Measurements from ENCODE around the gene MB21D2. TPM values are rescaled to one million over a fixed set of nuclear protein-coding genes. Genes with fewer than 3 reads are reported as not detected.
"Not testable (repeated sequence)": the region's sequence is repeated elsewhere in the genome, so short reads cannot be mapped to it uniquely, and the experiment has no call there.

MB21D2 gene
- total RNA-seq, 1 experiment from 2014 or later: 22.5 TPM

DNA sequence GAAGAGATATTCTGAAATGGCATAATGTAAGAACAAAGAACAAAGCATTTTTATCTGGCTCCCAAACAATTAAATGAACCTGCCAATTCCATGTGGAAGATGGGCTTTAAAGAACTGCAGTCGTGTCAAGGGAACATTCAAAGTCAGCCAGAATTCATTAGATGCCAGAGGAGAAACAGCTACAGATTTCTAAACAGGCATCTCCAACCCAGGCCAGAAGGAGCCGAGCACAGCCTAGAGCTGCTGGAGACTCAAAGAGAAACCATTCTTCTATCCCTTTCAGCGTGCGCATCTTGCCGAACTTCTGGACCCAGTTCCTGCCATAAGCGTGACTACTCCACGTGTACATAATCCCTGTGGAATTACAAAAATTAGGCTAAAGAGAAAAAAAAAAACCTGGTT, 60.4 kb downstream of the MB21D2 start:
- peaks cover 5% of the 10 kb centered on the region for H3K4me1 ChIP-seq (replicated peaks)
- H3K36me3 ChIP-seq: no peaks in the 10 kb centered on the region
- H3K9me3 ChIP-seq (replicated peaks): no peaks in the 10 kb centered on the region
- no peak for DNase-seq (ENCODE audit: low read depth in 1 of 2, low spot score in 2 of 2)
- no peak overlapping the region for H3K27ac ChIP-seq
- no peak overlapping the region for H3K4me3 ChIP-seq
- no peaks in the 10 kb centered on the region for H3K27me3 ChIP-seq (replicated peaks)

DNA sequence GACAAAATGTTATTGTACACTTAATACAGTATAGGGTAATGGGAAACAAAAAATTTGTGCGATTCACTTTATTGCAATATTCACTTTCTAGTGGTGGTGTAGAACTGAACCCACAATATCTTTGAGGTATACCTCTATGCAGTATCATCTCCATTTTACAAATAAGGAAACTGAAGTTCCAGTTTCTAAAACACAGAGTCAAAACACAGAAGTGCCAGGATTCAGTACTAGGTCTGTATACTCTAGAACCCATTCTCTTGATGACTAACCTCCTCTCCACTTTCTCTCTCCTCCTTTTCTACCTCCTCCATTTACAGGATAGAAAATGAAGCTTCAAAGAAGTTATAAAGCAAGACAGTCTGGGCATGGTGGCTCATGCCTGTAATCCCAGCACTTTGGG, 62.2 kb downstream of the MB21D2 start:
- Histone ChIP-seq H3K9me3 (replicated peaks) (no peaks in the 10 kb centered on the region), H3K4me1 (replicated peaks) (peaks cover 22% of the 10 kb centered on the region), H3K27me3 (replicated peaks) (no peaks in the 10 kb centered on the region), H3K36me3 (no peaks in the 10 kb centered on the region), H3K4me3 (no peak overlapping the region), H3K27ac (no peak overlapping the region)
- DNase-seq (ENCODE audit: low read depth in 1 of 2, low spot score in 2 of 2): no peak

DNA sequence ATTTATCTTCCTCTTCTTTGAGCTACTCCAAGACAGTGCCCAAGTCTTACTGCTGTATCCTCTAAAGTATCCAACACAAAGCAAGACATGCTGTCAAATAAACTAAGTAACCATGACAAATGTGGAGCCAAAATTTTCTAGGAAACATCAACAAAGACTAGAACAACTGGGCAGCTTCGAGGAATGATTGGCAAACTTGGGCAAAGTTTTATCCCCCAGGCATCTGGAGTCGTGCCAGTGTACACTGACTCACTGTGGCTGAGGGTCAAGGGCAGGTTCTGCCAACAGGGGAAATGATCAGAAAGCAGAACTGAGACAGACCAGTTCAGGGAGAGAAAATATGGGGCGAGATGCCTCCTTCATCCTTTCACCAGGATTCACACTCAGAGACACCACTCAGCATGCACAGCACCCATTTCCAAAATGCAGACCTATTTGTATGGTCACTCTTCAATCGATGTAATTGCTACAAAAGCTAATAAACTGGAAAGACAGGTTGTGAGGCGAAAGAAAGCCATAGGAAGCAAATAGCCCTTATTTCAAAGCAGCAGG, 65.8 kb downstream of the MB21D2 start:
- Histone ChIP-seq H3K27me3 (replicated peaks) (no peaks in the 10 kb centered on the region), H3K4me1 (replicated peaks) (peaks cover 45% of the 10 kb centered on the region), H3K9me3 (replicated peaks) (no peaks in the 10 kb centered on the region), H3K4me3 (no peak overlapping the region), H3K27ac (no peak overlapping the region), H3K36me3 (no peaks in the 10 kb centered on the region)
- DNase-seq (ENCODE audit: low read depth in 1 of 2, low spot score in 2 of 2): peak; percentile 71 to 75

DNA sequence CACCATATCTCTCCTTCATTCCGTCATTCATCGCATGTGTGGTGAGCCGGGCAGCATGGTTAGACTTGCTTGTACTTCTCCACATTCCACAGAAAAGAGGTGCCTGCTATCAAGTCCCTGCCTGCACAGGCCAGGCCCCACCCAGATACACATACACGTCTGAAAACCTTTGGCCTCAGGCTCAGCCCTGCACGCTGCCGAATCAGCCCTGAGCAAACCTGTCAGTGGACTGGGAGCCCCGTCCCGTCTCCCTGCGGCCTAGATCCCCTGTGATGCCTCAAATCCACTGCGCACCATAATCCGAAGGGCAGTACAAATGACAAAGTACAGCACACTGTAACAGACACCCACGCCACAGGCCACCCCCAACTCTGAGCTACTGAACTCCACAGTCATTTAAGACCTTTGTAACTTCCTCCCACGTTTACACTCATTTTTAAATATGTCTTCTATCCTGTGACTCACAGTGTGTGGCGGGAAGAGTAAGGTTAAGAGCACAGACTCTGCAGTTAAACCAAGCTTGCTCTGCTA, 67.1 kb downstream of the MB21D2 start:
- DNase-seq (ENCODE audit: low read depth in 1 of 2, low spot score in 2 of 2): peak; percentile 35 to 39
- Histone ChIP-seq H3K27me3 (replicated peaks) (no peaks in the 10 kb centered on the region), H3K9me3 (replicated peaks) (no peaks in the 10 kb centered on the region), H3K27ac (no peak overlapping the region; the same call in 1 of the 2 replicates), H3K36me3 (no peaks in the 10 kb centered on the region), H3K4me1 (replicated peaks) (peaks cover 52% of the 10 kb centered on the region), H3K4me3 (no peak overlapping the region)

DNA sequence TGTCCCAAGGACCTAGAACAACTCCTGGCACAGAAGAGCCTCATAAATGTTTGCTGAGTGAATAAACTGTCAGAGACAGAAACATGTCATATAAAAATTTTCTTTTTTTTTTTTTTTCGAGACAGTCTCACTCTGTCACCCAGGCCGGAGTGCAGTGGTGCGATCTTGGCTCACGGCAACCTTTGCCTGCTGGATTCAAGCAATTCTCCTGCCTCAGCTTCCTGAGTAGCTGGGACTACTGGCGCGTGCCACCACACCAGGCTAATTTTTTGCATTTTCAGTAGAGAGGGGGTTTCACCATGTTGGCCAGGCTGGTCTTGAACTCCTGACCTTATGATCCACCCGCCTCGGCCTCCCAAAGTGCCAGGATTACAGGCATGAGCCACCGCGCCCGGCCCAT, 67.8 kb downstream of the MB21D2 start:
- H3K4me3 ChIP-seq: not testable (repeated sequence)
- H3K4me1 ChIP-seq (replicated peaks): peaks cover 52% of the 10 kb centered on the region

DNA sequence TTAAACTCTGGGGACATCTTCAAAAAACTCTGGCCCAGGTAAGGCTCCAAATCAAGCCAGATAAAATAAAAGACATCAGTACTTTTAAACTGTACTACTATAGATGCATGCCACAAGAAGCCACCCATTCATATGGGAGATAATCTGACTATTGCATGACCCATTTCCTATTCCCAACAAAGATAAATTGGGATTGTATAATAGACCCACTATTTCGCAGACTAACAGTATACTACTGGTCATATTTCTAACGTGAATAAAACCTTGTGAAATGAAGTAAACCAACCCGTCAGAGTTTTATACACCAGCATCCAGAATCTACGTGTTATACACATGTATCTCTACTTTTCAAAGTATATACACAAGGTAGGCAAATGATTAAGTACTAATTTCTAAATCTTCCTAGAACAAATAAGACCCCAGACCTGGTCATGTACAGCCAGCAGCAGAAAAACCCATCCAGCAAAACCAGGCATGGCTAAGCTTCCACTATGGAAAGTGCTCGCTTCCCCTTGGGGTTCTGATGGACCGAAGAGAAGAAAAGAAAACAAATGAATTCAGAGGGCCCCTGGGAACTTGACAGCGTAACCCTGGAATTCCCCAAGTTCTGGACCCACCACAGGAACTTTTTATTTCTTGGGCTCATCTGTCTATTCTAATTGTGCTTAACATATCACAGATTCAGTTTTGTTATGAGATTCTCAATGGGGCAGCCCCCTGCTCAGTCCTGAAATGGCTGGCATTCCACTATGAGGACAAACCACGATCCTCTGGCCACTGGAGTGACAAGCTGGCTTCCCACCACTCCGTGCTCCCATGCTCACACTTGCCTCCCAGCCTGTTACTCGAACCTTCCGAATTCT, 69.1 kb downstream of the MB21D2 start:
- no peak overlapping the region for H3K4me3 ChIP-seq
- H3K4me1 ChIP-seq (replicated peaks): peaks cover 52% of the 10 kb centered on the region
- no peaks in the 10 kb centered on the region for H3K27me3 ChIP-seq (replicated peaks)
- H3K36me3 ChIP-seq: no peaks in the 10 kb centered on the region
- peak overlapping the region; percentile 29 for H3K27ac ChIP-seq
- peak in 1 of 2 experiments; percentile 28 for DNase-seq (ENCODE audit: low read depth in 1 of 2, low spot score in 2 of 2)
- no peaks in the 10 kb centered on the region for H3K9me3 ChIP-seq (replicated peaks)

More for the DNA sequence above, 67.8 kb downstream of the MB21D2 start:
- H3K36me3 ChIP-seq; H3K27ac ChIP-seq; H3K9me3 ChIP-seq (replicated peaks); H3K27me3 ChIP-seq (replicated peaks); DNase-seq (ENCODE audit: low read depth in 1 of 2, low spot score in 2 of 2): not testable (repeated sequence)

DNA sequence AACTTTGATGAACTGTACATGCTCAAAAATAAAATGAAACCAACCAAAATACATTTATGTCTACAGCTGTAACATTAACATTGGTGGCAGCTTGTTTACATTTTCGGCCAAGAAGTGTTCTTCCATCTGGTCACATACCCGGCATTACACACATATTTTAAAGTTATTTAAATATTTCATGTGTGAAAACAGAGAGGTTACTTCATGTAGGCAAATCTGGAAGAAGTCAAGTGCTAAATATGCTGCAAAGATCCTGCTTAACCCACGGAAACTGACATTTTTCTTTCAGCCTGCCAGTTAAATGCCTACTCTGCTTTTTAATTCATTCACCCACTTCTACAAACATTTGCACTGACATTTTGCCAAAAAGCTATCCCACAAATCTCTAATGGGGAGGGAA, 69.7 kb downstream of the MB21D2 start:
- Histone ChIP-seq H3K9me3 (replicated peaks) (no peaks in the 10 kb centered on the region), H3K4me1 (replicated peaks) (peaks cover 52% of the 10 kb centered on the region), H3K27ac (peak overlapping the region; percentile 29), H3K4me3 (no peak overlapping the region), H3K27me3 (replicated peaks) (no peaks in the 10 kb centered on the region), H3K36me3 (no peaks in the 10 kb centered on the region)
- DNase-seq (ENCODE audit: low read depth in 1 of 2, low spot score in 2 of 2): peak in 1 of 2 experiments; percentile 40

DNA sequence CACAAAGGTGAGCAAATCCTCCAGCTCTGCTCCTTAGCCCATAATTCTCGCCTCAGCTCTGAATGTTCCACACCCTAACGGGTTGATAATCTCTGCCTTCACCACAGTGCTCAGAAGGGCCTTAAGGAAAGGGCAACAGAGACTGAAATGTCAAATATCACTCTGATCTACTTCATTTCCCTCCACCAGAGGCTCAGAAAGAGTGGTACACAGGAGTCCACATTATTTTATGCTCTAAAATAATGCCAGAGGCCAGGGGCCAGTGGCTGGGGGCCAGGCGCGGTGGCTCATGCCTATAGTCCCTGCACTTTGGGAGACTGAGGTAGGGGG, 72.2 kb downstream of the MB21D2 start:
- H3K9me3 ChIP-seq (replicated peaks): no peaks in the 10 kb centered on the region
- no peak for DNase-seq (ENCODE audit: low read depth in 1 of 2, low spot score in 2 of 2)
- no peaks in the 10 kb centered on the region for H3K27me3 ChIP-seq (replicated peaks)
- H3K36me3 ChIP-seq: no peaks in the 10 kb centered on the region
- H3K4me1 ChIP-seq (replicated peaks): peaks cover 35% of the 10 kb centered on the region
- no peak overlapping the region for H3K4me3 ChIP-seq
- no peak overlapping the region for H3K27ac ChIP-seq

DNA sequence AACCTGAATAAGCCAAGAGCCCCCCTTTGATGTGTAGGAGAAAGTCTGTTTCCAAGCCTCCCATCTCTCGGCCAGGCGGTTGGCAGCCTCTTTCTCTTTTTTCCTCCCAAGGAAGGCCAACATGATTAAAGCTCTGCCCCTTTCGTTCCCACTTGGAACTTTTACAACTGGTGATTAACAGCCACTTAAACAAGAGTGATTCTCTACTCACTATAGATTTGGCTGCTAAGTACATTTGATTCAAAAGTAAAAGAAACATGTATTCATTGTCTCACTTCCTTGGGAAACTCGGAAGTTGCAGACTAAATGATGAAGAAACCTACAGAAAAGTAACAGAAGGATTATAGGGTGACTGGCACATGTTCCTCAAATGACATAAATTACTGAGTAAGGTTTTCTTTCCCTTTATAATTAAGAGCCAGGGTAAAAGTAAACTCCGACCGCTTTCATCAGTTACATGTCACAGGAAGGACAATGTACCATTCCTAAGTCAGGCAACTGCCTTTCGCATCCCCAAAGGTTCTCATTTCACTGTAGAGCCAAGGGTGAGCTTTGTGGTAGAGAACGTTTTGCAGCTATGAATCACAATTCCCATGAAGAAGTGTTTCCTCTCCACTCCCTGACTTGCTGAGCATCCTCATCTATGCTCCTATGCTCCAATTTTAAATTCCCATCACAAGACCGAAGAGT, 72.7 kb downstream of the MB21D2 start:
- DNase-seq (ENCODE audit: low read depth in 1 of 2, low spot score in 2 of 2): no peak
- Histone ChIP-seq H3K4me3 (no peak overlapping the region), H3K9me3 (replicated peaks) (no peaks in the 10 kb centered on the region), H3K27ac (no peak overlapping the region), H3K27me3 (replicated peaks) (no peaks in the 10 kb centered on the region), H3K36me3 (no peaks in the 10 kb centered on the region), H3K4me1 (replicated peaks) (peaks cover 30% of the 10 kb centered on the region)

DNA sequence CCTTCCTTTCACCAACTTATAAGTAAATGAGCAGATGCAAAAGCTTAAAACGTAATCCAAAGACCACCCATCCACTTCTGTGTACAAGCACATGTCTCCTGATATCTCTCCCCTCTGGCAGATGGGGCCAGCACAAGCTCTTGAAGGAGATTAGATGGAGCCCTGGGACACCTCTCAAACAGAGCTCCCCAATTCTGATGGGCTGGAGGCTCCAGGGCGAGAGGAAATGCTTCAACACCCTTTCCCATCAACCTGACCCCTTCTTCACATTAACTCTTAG, 73.2 kb downstream of the MB21D2 start:
- H3K4me1 ChIP-seq (replicated peaks): peaks cover 29% of the 10 kb centered on the region
- no peak for DNase-seq (ENCODE audit: low read depth in 1 of 2, low spot score in 2 of 2)
- H3K9me3 ChIP-seq (replicated peaks): no peaks in the 10 kb centered on the region
- no peaks in the 10 kb centered on the region for H3K36me3 ChIP-seq
- H3K4me3 ChIP-seq: no peak overlapping the region
- H3K27ac ChIP-seq: no peak overlapping the region
- H3K27me3 ChIP-seq (replicated peaks): no peaks in the 10 kb centered on the region

DNA sequence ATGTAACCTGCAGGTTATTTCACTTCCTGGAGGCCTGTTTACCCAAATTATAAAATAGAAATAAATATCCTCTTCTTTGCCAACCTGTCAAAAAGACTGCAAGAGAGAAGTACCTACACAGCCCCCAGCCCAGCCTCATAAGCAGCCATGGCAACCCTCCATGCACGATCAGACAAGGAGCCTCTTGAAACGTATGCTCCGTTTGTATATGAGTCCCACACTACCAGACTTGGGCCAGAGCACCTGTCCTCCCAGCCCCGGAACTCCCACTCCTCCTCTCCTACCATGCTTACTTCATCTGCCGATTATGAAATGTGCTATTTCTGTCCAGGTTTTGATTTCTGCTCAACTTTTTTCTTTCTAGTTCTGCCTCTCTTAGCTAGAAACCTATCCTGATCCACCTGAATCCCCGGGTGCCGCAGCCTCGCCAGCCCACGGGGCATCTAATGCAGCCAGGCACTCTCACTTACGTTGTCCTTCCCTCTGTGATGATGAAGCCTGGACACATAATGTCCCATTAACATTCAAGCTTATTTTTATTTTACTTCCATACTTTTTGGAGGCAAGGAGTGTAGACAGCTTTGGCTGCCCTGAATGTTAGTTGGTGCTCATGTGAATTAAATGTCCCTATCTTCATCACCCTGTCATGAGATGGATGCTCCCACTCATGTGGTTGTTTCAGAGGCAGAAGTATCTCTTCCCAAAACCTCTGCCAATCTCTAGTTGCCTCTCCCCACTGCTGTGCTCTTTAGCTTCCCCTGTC, 73.8 kb downstream of the MB21D2 start:
- Histone ChIP-seq H3K36me3 (no peaks in the 10 kb centered on the region), H3K9me3 (replicated peaks) (no peaks in the 10 kb centered on the region), H3K4me1 (replicated peaks) (peaks cover 27% of the 10 kb centered on the region), H3K27ac (no peak overlapping the region), H3K4me3 (no peak overlapping the region), H3K27me3 (replicated peaks) (no peaks in the 10 kb centered on the region)
- no peak for DNase-seq (ENCODE audit: low read depth in 1 of 2, low spot score in 2 of 2)

DNA sequence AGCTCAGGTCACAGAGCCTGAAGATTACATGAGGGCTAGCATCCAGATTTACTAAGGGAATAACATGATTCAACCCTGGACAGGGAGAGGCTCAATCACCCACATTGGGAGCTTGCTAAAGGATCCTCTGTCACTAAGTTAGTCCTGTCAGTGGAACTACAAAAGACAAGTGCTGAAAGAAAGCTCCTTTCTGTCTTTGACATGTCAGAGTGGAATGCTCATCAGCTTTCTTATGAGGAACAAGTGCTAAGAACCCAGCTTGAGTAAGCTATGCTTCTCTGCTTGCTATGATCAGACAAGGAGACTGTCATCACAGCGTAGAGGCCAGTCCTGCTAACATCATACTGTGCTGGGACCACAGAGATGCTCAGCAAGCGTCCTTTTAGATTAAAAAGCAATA, 74.5 kb downstream of the MB21D2 start:
- no peak for DNase-seq (ENCODE audit: low read depth in 1 of 2, low spot score in 2 of 2)
- no peak overlapping the region for H3K27ac ChIP-seq
- H3K4me3 ChIP-seq: no peak overlapping the region
- no peaks in the 10 kb centered on the region for H3K9me3 ChIP-seq (replicated peaks)
- H3K4me1 ChIP-seq (replicated peaks): peaks cover 19% of the 10 kb centered on the region
- no peaks in the 10 kb centered on the region for H3K36me3 ChIP-seq
- H3K27me3 ChIP-seq (replicated peaks): no peaks in the 10 kb centered on the region

DNA sequence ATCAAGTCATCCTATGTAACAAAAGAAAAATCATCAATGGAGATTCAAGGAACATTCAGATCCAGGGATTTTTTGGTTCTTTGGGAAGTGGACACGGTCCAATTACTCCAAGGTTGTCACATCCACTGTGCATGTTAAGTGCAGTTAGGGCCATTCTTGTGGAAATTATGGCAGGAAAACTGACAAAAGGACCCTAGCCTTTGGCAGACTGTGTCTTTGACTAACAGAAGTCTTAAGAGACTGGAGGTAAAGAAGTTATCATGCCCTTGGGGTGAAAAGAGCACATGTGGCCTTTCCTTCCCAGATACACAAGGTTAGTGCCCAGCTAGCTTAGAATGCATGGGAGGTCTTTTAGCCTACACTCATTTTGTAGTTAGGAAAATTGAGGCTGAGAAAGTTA, 74.9 kb downstream of the MB21D2 start:
- no peak overlapping the region for H3K27ac ChIP-seq
- H3K9me3 ChIP-seq (replicated peaks): no peaks in the 10 kb centered on the region
- H3K27me3 ChIP-seq (replicated peaks): no peaks in the 10 kb centered on the region
- peaks cover 15% of the 10 kb centered on the region for H3K4me1 ChIP-seq (replicated peaks)
- no peak for DNase-seq (ENCODE audit: low read depth in 1 of 2, low spot score in 2 of 2)
- no peaks in the 10 kb centered on the region for H3K36me3 ChIP-seq
- no peak overlapping the region for H3K4me3 ChIP-seq

DNA sequence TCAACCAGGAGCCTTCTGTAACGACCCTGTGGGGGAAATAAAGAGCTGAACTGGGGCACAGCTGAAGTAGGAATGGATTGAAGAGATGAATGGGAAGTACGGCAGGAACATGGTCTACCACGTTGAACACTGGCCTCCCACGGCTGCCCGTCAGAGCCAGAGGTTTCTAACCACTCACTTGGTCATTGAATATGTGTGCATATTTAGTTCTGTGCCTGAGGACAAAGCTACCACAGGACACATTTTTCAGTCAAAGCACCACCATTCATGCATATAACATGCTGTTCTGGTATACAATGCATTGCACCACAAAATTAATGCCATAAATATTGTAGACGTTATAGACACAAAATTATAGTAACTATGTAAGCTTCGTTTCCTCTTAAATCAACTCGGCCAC, 75.5 kb downstream of the MB21D2 start:
- H3K27ac ChIP-seq: no peak overlapping the region
- no peaks in the 10 kb centered on the region for H3K9me3 ChIP-seq (replicated peaks)
- no peak overlapping the region for H3K4me3 ChIP-seq
- DNase-seq (ENCODE audit: low read depth in 1 of 2, low spot score in 2 of 2): no peak
- peaks cover 12% of the 10 kb centered on the region for H3K4me1 ChIP-seq (replicated peaks)
- H3K36me3 ChIP-seq: no peaks in the 10 kb centered on the region
- no peaks in the 10 kb centered on the region for H3K27me3 ChIP-seq (replicated peaks)
